Neuron (in vitro differentiated cells): ENCODE measurements around the gene ZSCAN5A.
A peak's percentile ranks its signal among the peaks of the same experiment; 100 is the strongest.

Source experiments
- H2AFZ ChIP-seq: one replicate; pipeline ENCODE4 v1.6.1; 2013; ENCODE audit warnings: low read depth, mild to moderate bottlenecking, inconsistent platforms, low read length, moderate library complexity
- H3K27me3 ChIP-seq: one replicate; pipeline ENCODE4 v1.6.1; 2013; ENCODE audit warnings: low read length; ENCODE audit not compliant: insufficient read depth
- H3K36me3 ChIP-seq: one replicate; pipeline ENCODE4 v1.6.1; 2013; ENCODE audit warnings: low read length; ENCODE audit not compliant: insufficient read depth
- H3K4me1 ChIP-seq: one replicate; pipeline ENCODE4 v1.6.1; 2013; ENCODE audit warnings: low read length; ENCODE audit not compliant: insufficient read depth
- H3K4me3 ChIP-seq: 2 replicates; pipeline ENCODE4 v1.5.1; 2013; ENCODE audit warnings: mild to moderate bottlenecking, low read length, moderate library complexity
- H3K9me3 ChIP-seq: one replicate; pipeline ENCODE4 v1.6.1; 2013; ENCODE audit warnings: low read length

ZSCAN5A gene

DNA sequence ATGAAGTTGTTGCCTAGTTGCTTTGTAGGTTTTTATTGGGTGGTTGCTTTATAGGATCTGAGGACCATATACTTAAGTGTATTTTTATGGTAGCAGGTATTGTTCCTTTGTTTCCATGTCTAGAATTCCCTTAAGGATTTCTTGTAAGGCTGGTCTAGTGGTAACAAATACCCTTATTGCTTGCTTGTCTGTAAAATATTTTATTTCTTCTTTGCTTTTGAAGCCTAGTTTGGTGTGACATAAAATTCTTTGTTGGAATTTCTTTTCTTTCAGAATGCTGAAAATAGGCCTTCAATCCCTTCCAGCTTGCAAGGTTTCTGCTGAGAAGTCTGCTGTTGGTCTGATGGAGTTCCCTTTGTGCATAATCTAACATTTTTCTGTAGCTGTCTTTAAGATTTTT lies 18.1 kb upstream of the ZSCAN5A start:
- Histone ChIP-seq H3K4me1 (no peaks in the 10 kb centered on the region), H2AFZ (no peak overlapping the region), H3K4me3 (no peak overlapping the region), H3K27me3 (no peaks in the 10 kb centered on the region), H3K9me3 (no peaks in the 10 kb centered on the region), H3K36me3 (no peaks in the 10 kb centered on the region)

- H3K9me3 ChIP-seq = peaks cover 5% of the 10 kb centered on the region
- H3K4me1 ChIP-seq = no peaks in the 10 kb centered on the region
- H2AFZ ChIP-seq = no peak overlapping the region
- no peaks in the 10 kb centered on the region for H3K36me3 ChIP-seq
- no peak overlapping the region for H3K4me3 ChIP-seq
- no peaks in the 10 kb centered on the region for H3K27me3 ChIP-seq
Measured at GRCh38 chr19:56324436-56324835, 9.8 kb upstream of the ZSCAN5A start.

GRCh38 chr19:56321989-56322440 lies 7.4 kb upstream of the ZSCAN5A start:
- Histone ChIP-seq H3K4me1 (no peaks in the 10 kb centered on the region), H3K4me3 (no peak overlapping the region), H3K9me3 (peaks cover 5% of the 10 kb centered on the region), H2AFZ (no peak overlapping the region), H3K27me3 (no peaks in the 10 kb centered on the region), H3K36me3 (no peaks in the 10 kb centered on the region)

DNA sequence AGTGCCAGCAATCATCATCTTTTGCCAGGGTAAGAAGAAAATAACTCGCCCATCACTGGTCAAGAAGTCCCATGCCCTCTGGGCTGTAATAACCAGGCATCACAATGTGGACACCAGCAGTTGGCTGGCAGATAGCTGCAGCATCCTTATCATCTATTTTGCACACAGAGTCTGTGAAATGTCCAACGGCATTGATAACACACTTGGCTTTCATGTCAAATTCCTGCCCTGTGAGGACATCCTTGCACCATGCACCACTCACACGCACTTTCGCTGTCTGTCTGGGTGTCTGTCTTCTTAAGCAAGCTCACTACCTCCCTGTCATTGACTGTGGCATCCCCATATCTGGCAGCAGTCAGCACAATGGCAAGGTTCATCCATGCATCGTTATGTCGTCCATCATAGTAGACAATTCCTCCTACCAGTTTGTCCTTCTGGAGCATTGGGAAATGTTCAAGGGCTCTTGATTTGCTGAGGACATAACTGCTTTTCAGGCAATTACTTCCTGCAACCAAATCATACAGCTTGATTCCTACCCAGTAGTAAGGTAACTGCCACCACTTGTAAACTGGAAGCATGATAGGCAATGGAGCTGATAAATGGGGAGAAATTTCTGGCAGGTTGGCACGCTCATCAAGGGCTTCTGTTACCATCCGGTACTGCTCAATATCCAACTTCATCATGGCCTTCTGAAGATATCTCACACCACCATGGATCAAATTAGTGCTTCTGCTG lies 6.8 kb upstream of the ZSCAN5A start:
- H3K27me3 ChIP-seq = no peaks in the 10 kb centered on the region

DNA sequence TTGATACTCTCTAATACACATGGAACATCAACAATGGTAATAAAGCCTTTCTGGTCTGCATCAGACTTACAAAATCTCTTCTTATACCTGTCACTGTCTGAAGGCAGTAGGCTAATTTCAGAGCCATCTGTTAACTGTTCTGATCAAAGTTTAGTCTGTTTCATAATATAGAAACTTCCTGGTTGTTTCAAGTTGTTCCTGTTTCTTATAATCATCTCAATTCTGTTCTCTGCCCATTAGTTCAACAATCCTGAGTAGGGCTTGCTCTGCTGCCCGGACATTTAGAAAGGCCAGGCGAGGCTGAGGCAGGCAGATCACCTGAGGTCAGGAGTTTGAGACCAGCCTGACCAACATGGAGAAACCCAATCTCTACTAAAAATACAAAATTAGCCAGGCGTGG lies 5.4 kb upstream of the ZSCAN5A start:
- Histone ChIP-seq H3K36me3 (no peaks in the 10 kb centered on the region), H3K27me3 (no peaks in the 10 kb centered on the region)

More for the DNA sequence above, 6.8 kb upstream of the ZSCAN5A start:
- Histone ChIP-seq H3K36me3 (no peaks in the 10 kb centered on the region), H3K4me3 (no peak overlapping the region), H3K9me3 (peaks cover 3% of the 10 kb centered on the region), H2AFZ (no peak overlapping the region), H3K4me1 (no peaks in the 10 kb centered on the region)

DNA sequence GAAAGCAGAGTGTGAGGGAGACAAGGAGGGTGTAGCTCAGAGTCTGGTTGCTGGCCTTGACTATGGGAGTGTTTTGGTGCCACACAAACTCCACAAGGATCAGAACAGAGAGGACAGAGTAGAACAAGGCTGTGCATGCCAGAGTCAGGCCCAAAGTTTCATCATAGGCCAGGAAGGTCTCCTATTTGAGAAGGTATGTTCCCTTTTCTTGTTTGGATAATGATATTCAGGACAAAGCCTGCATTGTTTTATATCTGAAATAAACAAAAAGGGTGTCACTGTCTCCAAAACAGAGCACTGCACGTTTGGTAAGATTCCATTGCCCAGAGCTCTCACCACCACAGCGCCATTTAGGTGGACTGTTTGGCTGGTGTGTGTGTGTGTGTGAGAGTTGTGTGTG lies 3.1 kb upstream of the ZSCAN5A start:
- Histone ChIP-seq H3K4me3 (no peak overlapping the region), H3K9me3 (peaks cover 3% of the 10 kb centered on the region), H3K4me1 (peaks cover 16% of the 10 kb centered on the region), H3K36me3 (no peaks in the 10 kb centered on the region), H2AFZ (no peak overlapping the region), H3K27me3 (no peaks in the 10 kb centered on the region)

More for the DNA sequence above, 5.4 kb upstream of the ZSCAN5A start:
- H3K4me3 ChIP-seq = no peak overlapping the region
- peaks cover 9% of the 10 kb centered on the region for H3K4me1 ChIP-seq
- no peak overlapping the region for H2AFZ ChIP-seq
- peaks cover 3% of the 10 kb centered on the region for H3K9me3 ChIP-seq

DNA sequence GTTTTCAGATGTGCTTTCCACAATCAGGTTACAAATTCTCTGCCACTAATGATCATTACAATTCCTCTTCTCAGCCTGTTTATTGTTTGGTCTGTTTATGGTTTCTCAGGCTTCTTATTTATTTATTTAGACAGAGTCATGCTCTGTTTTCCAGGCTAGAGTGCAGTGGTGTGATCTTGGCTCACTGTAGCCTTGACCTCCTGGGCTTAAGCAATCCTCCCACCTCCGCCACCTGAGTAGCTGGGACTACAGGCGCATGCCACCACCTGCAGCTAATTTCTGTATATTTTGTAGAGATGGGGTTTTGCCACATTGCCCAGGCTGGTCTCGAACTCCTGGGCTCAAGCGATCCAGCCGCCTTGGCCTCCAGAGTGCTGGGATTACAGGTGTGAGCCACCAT lies 2.1 kb upstream of the ZSCAN5A start:
- Histone ChIP-seq H3K4me1 (peaks cover 16% of the 10 kb centered on the region), H2AFZ (no peak overlapping the region), H3K9me3 (peaks cover 3% of the 10 kb centered on the region), H3K36me3 (no peaks in the 10 kb centered on the region), H3K4me3 (no peak overlapping the region), H3K27me3 (no peaks in the 10 kb centered on the region)

GRCh38 chr19:56315077-56315828 lies 614 bp upstream of the ZSCAN5A start:
- Histone ChIP-seq H3K27me3 (no peaks in the 10 kb centered on the region), H3K9me3 (no peaks in the 10 kb centered on the region), H3K4me1 (peaks cover 16% of the 10 kb centered on the region), H2AFZ (peak overlapping the region; percentile 75), H3K36me3 (peaks cover 3% of the 10 kb centered on the region), H3K4me3 (peak overlapping the region; percentile 74)

- Histone ChIP-seq H3K27me3 (no peaks in the 10 kb centered on the region), H3K4me1 (peaks cover 16% of the 10 kb centered on the region), H3K4me3 (peak overlapping the region; percentile 74), H3K9me3 (no peaks in the 10 kb centered on the region), H3K36me3 (peaks cover 12% of the 10 kb centered on the region), H2AFZ (peak overlapping the region; percentile 75)
Measured at GRCh38 chr19:56314018-56314380, 640 bp downstream of the ZSCAN5A start.

DNA sequence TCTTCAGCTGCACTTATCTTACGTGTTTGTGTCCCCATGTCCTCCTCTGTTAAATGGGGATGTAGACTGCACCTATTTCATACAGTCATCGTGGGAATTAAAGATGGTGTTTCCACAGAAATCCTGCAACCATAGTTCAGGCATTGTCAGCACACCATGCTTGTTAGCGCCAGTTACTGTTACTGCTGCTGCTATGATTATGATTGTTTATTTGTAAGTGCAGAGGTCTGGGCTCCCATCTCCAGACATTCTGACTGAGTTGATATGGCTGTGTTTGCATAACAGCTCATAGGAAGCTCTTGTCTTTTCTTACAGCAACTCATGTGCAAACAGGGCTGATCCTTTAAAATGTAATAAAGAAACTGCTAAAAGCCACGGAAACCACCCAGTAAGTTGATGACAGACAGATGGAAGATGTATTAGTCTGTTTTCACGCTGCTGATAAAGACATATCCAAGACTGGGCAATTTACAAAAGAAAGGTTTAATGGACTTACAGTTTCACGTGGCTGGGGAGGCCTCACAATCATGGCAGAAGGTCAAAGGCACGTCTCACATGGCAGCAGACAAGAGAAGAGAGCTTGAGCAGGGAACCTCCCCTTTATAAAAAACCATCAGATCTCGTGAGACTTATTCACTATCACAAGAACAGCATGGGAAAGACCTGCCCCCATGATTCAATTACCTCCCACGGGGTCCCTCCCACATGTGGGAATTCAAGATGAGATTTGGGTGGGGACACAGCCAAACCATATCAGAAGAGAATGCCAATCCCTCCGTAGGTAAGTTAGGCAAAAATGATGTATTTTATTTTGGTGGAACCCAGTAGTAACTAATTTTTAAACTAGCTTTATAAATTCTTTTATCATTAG lies 1.6 kb downstream of the ZSCAN5A start:
- Histone ChIP-seq H3K4me3 (no peak overlapping the region), H3K9me3 (no peaks in the 10 kb centered on the region), H3K36me3 (peaks cover 12% of the 10 kb centered on the region), H2AFZ (no peak overlapping the region), H3K27me3 (no peaks in the 10 kb centered on the region), H3K4me1 (peaks cover 16% of the 10 kb centered on the region)

GRCh38 chr19:56312342-56312741 lies 2.3 kb downstream of the ZSCAN5A start:
- no peak overlapping the region for H3K4me3 ChIP-seq
- peaks cover 12% of the 10 kb centered on the region for H3K36me3 ChIP-seq
- H3K9me3 ChIP-seq = no peaks in the 10 kb centered on the region
- H2AFZ ChIP-seq = no peak overlapping the region
- H3K4me1 ChIP-seq = peaks cover 16% of the 10 kb centered on the region
- H3K27me3 ChIP-seq = no peaks in the 10 kb centered on the region

DNA sequence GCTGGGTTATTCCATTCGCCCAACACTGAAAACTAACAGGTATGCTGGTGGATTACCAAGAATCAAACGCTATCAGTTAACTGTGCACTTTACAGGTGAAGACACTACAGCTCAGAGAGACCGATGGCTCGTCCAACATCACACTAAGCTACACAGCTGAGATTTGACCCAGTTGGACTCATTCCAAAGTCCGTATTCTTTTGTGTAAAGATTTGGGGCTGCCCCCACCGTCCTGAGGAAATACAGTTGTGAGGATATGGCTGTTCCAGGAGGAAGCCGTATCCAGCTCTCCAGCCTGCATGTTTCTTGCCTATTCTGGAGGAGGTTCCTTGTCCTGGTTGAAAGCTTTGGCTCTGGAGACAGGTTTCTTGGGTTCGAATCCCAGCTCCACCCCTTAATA lies 4.2 kb downstream of the ZSCAN5A start:
- H3K9me3 ChIP-seq = peaks cover 4% of the 10 kb centered on the region

More for the DNA sequence above, 4.2 kb downstream of the ZSCAN5A start:
- H3K36me3 ChIP-seq = peaks cover 12% of the 10 kb centered on the region
- no peak overlapping the region for H2AFZ ChIP-seq
- H3K4me3 ChIP-seq = no peak overlapping the region
- peaks cover 9% of the 10 kb centered on the region for H3K4me1 ChIP-seq
- no peaks in the 10 kb centered on the region for H3K27me3 ChIP-seq
